HCT116 (cell line): Measurements from ENCODE around the gene ADARB2. TPM values are rescaled to one million over a fixed set of nuclear protein-coding genes. Genes with fewer than 3 reads are reported as not detected.

Experiments used
- ATAC-seq: fragments of 200-7000 bp; cut with Tn5 transposase; 2 replicates; pipeline ENCODE4 v1.9.1; 2020; ENCODE audit warnings: mild to moderate bottlenecking, moderate library complexity
- BruUV-seq: library from RNA; stranded (reverse); fragments of 400-500 nt; replicated peaks from 2 replicates; lab custom pipeline; 2021; lab: Mats Ljungman, UMichigan
- CTCF ChIA-PET: fragments of 300-600 bp; sonication (Branson Sonifier 250); formaldehyde crosslinking; loops from one replicate; lab custom pipeline; 2021; ENCODE audit warnings: antibody characterized with exemption; lab: Charles Lee
- POLR2A ChIA-PET: fragments of 300-600, 350-600 bp; sonication (Branson Sonifier 250); formaldehyde crosslinking; loops from one replicate; lab custom pipeline; 2021; ENCODE audit warnings: antibody characterized with exemption; lab: Charles Lee
- RAD21 ChIA-PET, 2 experiments: fragments of 300-600 bp; sonication (Branson Sonifier 250); formaldehyde crosslinking; loops; one replicate each; lab custom pipeline; 2023; ENCODE audit warnings: low total read pairs in 2 of 2; ENCODE audit not compliant: uncharacterized antibody in 2 of 2, unreplicated experiment in 2 of 2, low non-redundant PET in 1 of 2; lab: Charles Lee
- DNase-seq: peaks from one replicate; pipeline ENCODE4 v3.0.0-alpha.2; 2010; ENCODE audit warnings: low read depth, low spot score
- H2AFZ ChIP-seq: fragments of 200-600 bp; shearing (Covaris generic), sonication (generic); 2 replicates; pipeline ENCODE4 v1.6.1; 2017; ENCODE audit warnings: low read depth, mixed run types, mixed read lengths, antibody characterized with exemption, low read length; ENCODE audit not compliant: poor library complexity, severe bottlenecking
- H3K27ac ChIP-seq: 2 replicates; pipeline ENCODE4 v1.5.1; 2012; ENCODE audit warnings: low read depth, low read length
- H3K27me3 ChIP-seq: fragments of 200-600 bp; sonication (generic); 2 replicates; pipeline ENCODE4 v1.6.1; 2016; ENCODE audit warnings: mixed run types, low read length, mixed read lengths; ENCODE audit not compliant: insufficient read depth
- H3K36me3 ChIP-seq, 2 experiments: fragments of 200-500 bp in 1 of 2; fragments of 200-600 bp in 1 of 2; sonication (Bioruptor generic) in 1 of 2; sonication (generic) in 1 of 2; 2 replicates each; pipeline versions ENCODE4 v1.5.1 to v1.6.1; 2014 to 2016; ENCODE audit warnings: low read length in 2 of 2, inconsistent platforms in 1 of 2, mixed read lengths in 1 of 2, mixed run types in 1 of 2; ENCODE audit not compliant: insufficient read depth in 2 of 2, control insufficient read depth in 1 of 2
- H3K4me1 ChIP-seq, 2 experiments: fragments of 200-600 bp in 1 of 2; sonication (generic) in 1 of 2; 2 replicates each; pipeline versions ENCODE4 v1.5.1 to v1.6.1; 2012 to 2017; ENCODE audit warnings: low read length in 2 of 2, inconsistent platforms in 1 of 2, mild to moderate bottlenecking in 1 of 2, mixed read lengths in 1 of 2, mixed run types in 1 of 2, moderate library complexity in 1 of 2; ENCODE audit not compliant: insufficient read depth in 2 of 2, control insufficient read depth in 1 of 2
- H3K4me2 ChIP-seq: fragments of 200-600 bp; sonication (generic); 2 replicates; pipeline ENCODE4 v1.6.1; 2017; ENCODE audit warnings: mixed run types, low read length, mixed read lengths
- H3K4me3 ChIP-seq, 2 experiments: fragments of 200-600 bp in 1 of 2; sonication (generic) in 1 of 2; replicated peaks in 1 of 2; 2 replicates each; pipeline ENCODE4 v1.5.1; 2011 to 2016; ENCODE audit warnings: low read length in 2 of 2, control low read depth in 1 of 2, low read depth in 1 of 2, mild to moderate bottlenecking in 1 of 2, mixed read lengths in 1 of 2, mixed run types in 1 of 2
- H3K79me2 ChIP-seq: fragments of 200-600 bp; sonication (generic); 2 replicates; pipeline ENCODE4 v1.6.1; 2017; ENCODE audit warnings: mild to moderate bottlenecking, mixed run types, low read length, moderate library complexity, mixed read lengths; ENCODE audit not compliant: insufficient read depth
- H3K9ac ChIP-seq: fragments of 200-600 bp; sonication (generic); 2 replicates; pipeline ENCODE4 v1.6.1; 2016; ENCODE audit warnings: low read length, mixed read lengths
- H3K9me2 ChIP-seq: fragments of 200-600 bp; sonication (generic), shearing (Covaris generic); 2 replicates; pipeline ENCODE4 v1.6.1; 2017; ENCODE audit warnings: mixed run types, mild to moderate bottlenecking, moderate library complexity; ENCODE audit not compliant: insufficient read depth
- H3K9me3 ChIP-seq, 2 experiments: fragments of 200-500 bp in 1 of 2; fragments of 200-600 bp in 1 of 2; sonication (Bioruptor generic) in 1 of 2; sonication (generic) in 1 of 2; 2 replicates each; pipeline ENCODE4 v1.6.1; 2014 to 2017; ENCODE audit warnings: low read length in 2 of 2, mixed read lengths in 2 of 2, inconsistent platforms in 1 of 2, low read depth in 1 of 2, mild to moderate bottlenecking in 1 of 2, mixed run types in 1 of 2, moderate library complexity in 1 of 2; ENCODE audit not compliant: control insufficient read depth in 1 of 2, insufficient read depth in 1 of 2
- H4K20me1 ChIP-seq: fragments of 200-600 bp; sonication (generic), shearing (Covaris generic); 2 replicates; pipeline ENCODE4 v1.6.1; 2017; ENCODE audit warnings: mixed run types, mild to moderate bottlenecking, moderate library complexity; ENCODE audit not compliant: insufficient read depth
- CBX3 ChIP-seq: IDR thresholded peaks from 2 replicates; pipeline ENCODE4 v1.6.1; 2012; ENCODE audit warnings: low read depth
- CEBPB ChIP-seq: IDR thresholded peaks from 2 replicates; pipeline ENCODE4 v1.6.1; 2012; ENCODE audit warnings: low read depth
- EZH2 ChIP-seq: fragments of 200-600 bp; sonication (generic); IDR thresholded peaks from 2 replicates; pipeline ENCODE4 v1.6.1; 2017; ENCODE audit warnings: antibody characterized with exemption, mixed run types
- EZH2phosphoT487 ChIP-seq: fragments of 200-600 bp; IDR thresholded peaks from 2 replicates; pipeline ENCODE4 v1.6.1; 2018; ENCODE audit warnings: antibody characterized with exemption, borderline replicate concordance
- JUND ChIP-seq: IDR thresholded peaks from 2 replicates; pipeline ENCODE4 v1.6.1; 2012
- POLR2A ChIP-seq: IDR thresholded peaks from 2 replicates; pipeline ENCODE4 v1.7.0; 2011; ENCODE audit warnings: borderline replicate concordance; ENCODE audit not compliant: insufficient read depth, insufficient read length; ENCODE audit errors: extremely low read depth
- POLR2AphosphoS5 ChIP-seq: IDR thresholded peaks from 2 replicates; pipeline ENCODE4 v1.6.1; 2011; ENCODE audit warnings: mild to moderate bottlenecking, low read depth, low read length, moderate library complexity
- RAD21 ChIP-seq: IDR thresholded peaks from 2 replicates; pipeline ENCODE4 v1.6.1; 2012; ENCODE audit warnings: low read depth, mild to moderate bottlenecking
- REST ChIP-seq: IDR thresholded peaks from 2 replicates; pipeline ENCODE4 v1.6.1; 2012; ENCODE audit warnings: low read depth
- SIN3A ChIP-seq: IDR thresholded peaks from 2 replicates; pipeline ENCODE4 v1.6.1; 2012; ENCODE audit warnings: low read depth
- SP1 ChIP-seq: IDR thresholded peaks from 2 replicates; pipeline ENCODE4 v1.6.1; 2012; ENCODE audit warnings: low read depth
- SRF ChIP-seq: IDR thresholded peaks from 2 replicates; pipeline ENCODE4 v1.6.1; 2012; ENCODE audit warnings: low read depth
- YY1 ChIP-seq: IDR thresholded peaks from 2 replicates; pipeline ENCODE4 v1.6.1; 2011; ENCODE audit warnings: low read length, low read depth, moderate library complexity, mild to moderate bottlenecking; ENCODE audit not compliant: insufficient replicate concordance; ENCODE audit errors: extremely low read depth
- ZBTB33 ChIP-seq: IDR thresholded peaks from 2 replicates; pipeline ENCODE4 v1.6.1; 2011; ENCODE audit warnings: mild to moderate bottlenecking, low read length, moderate library complexity; ENCODE audit not compliant: insufficient replicate concordance; ENCODE audit errors: extremely low read depth
- ZFX ChIP-seq: fragments of 450-650 bp; IDR thresholded peaks from 2 replicates; pipeline ENCODE4 v1.6.1; 2017
- intact Hi-C: fragments of 100-400 bp; cut with micrococcal nuclease; formaldehyde crosslinking; loops from 2 replicates; pipeline ENCODE4 v1.10.0; 2022
- total RNA-seq: library from RNA; stranded (reverse); gene quantifications from one replicate; pipeline ENCODE4 v1.2.1, GENCODE V29; 2021; ENCODE audit not compliant: unreplicated experiment
- TF ChIP-seq, protein P1 (sequence below): IDR thresholded peaks from 2 replicates; pipeline ENCODE4 v1.6.1; 2012

Gene ADARB2
- total RNA-seq, 1 experiment from 2014 or later: not detected

DNA sequence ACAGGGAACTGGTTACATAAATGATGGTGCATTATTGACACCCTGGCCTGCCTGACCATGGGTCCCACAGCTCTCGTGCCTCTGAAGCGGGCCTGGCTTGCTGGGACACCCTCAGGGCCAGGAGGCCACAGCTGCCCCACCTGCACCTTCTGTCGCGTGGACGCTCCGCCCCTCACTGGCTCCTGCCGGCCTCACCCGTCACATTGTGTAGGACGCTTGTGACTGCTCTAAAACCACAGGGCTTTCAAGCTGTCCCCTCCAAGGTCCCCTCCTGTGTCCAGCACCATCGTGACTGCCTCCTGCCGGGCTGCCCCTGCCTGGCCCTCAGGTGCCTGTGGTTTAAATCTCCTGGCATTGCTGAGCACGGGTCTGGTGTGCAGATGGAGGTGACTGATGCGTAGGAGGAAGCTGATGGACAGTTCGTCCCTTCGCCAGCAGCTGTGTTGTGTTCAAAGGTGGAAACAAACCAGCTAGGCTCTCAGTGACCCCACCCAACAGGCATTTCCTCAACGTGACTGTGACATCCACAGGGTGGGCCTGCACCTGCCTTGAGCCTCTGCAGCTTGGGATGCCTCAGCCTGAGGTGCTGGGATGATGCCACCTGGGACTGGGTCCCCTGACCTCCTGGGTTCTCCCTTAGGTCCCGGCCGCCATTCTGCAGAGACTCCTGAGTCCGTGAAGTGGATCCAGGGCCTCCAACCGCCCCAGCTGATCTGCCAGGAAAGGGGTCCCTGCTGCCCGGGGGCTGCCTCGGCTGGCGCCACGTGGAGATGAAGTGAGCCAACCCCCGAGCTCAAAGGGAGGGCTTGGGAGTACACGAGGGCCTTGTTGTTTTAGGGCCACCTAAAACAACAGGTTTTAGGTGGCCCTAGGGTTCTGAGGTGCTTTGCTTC lies 532.6 kb downstream of the ADARB2 start:
- no peak overlapping the region for H2AFZ ChIP-seq
- POLR2A ChIA-PET: no interaction called here
- no peak overlapping the region for H3K9ac ChIP-seq
- H3K4me2 ChIP-seq: no peak overlapping the region
- H3K36me3 ChIP-seq: no peaks in the 10 kb centered on the region
- no peaks in the 10 kb centered on the region for H3K9me2 ChIP-seq
- TF ChIP-seq RAD21 (no peak), CEBPB (no peak), YY1 (no peak), SP1 (no peak), SIN3A (no peak), EZH2phosphoT487 (no peak), CBX3 (no peak), REST (no peak), JUND (no peak), SRF (no peak), POLR2AphosphoS5 (no peak), ZBTB33 (no peak), POLR2A (no peak), EZH2 (no peak), ZFX (no peak)
- TF ChIP-seq, protein P1, sequence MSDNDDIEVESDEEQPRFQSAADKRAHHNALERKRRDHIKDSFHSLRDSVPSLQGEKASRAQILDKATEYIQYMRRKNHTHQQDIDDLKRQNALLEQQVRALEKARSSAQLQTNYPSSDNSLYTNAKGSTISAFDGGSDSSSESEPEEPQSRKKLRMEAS: no peak
- TF ChIP-seq, all 23 proteins: peak for 0
- RAD21 ChIA-PET: no interaction called here
- Histone ChIP-seq H3K27ac (no peak overlapping the region), H3K79me2 (no peaks in the 10 kb centered on the region), H3K4me1 (no peaks in the 10 kb centered on the region; a peak in 1 of 4 replicates), H3K9me3 (no peaks in the 10 kb centered on the region), H3K4me3 (no peak overlapping the region), H4K20me1 (no peaks in the 10 kb centered on the region), H3K27me3 (no peaks in the 10 kb centered on the region; the same call in 1 of the 2 replicates)
- DNase-seq (no peak), ATAC-seq (no peak)
- CTCF ChIA-PET: no interaction called here
- no TSS peak for BruUV-seq
- intact Hi-C loops: no loop called here
